ENCODE measurements around the gene NBPF1. TPM values are rescaled to one million over a fixed set of nuclear protein-coding genes. Genes with fewer than 3 reads are reported as not detected.
A peak's percentile ranks its signal among the peaks of the same experiment; 100 is the strongest.
"Not testable (repeated sequence)": the region's sequence is repeated elsewhere in the genome, so short reads cannot be mapped to it uniquely, and the experiment has no call there.

Gene NBPF1
- total RNA-seq, 2 donors from 2014 or later: 39.2 to 42.5 TPM

DNA sequence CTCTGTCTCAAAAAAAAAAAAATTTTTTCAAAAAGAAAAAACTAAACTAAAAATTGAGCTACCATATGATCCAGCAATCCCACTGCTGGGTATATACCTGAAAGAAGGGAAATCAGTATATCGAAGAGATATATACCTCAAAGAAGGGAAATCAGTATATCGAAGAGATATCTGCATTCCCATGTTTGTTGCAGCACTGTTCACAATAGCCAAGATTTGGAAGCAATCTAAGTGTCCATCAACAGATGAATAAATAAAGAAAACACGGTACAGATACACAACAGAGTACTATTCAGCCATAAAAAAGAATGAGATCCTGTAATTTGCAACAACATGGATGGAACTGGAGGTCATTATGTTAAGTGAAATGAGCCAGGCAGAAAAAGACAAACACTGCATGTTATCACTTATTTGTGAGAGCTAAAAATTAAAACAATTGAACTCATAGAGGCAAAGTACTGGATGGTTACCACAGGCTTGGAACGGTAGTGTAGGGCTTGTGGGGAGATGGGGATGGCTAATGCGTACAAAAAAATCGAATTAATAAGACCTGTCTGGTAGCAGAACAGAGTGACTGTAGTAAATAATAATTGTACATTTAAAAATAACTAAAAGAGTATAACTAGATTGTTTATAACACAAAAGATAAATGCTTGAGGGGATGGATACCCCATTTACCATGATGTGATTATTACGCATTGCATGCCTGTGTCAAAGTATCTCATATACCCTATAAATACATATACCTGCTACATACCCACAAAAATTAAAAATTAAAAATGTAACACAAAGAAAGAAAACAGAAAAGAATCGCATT lies 28.0 kb upstream of the NBPF1 start:
- not testable (repeated sequence) for H3K27me3 ChIP-seq (ENCODE audit: control insufficient read depth, insufficient read depth, low read length, poor library complexity, severe bottlenecking); H3K4me3 Mint-ChIP-seq; H3K27ac Mint-ChIP-seq; H3K36me3 Mint-ChIP-seq (ENCODE audit: low read depth); H3K36me3 ChIP-seq (ENCODE audit: control insufficient read depth, insufficient read depth, low read length); H3K27ac ChIP-seq (ENCODE audit: low read depth, low read length); H3K9ac ChIP-seq (ENCODE audit: extremely low read depth, low read length, poor library complexity, severe bottlenecking); H3K27me3 Mint-ChIP-seq (ENCODE audit: insufficient read depth); H3K9me3 ChIP-seq (ENCODE audit: control insufficient read depth, low read length); H3K4me1 Mint-ChIP-seq; H3K4me3 ChIP-seq (ENCODE audit: low read length); H3K9me3 Mint-ChIP-seq
- WGBS, 2 experiments (ENCODE audit: insufficient coverage in 1 of 2, insufficient read length in 1 of 2): 93% methylated on average over 7 to 8 of the region's 8 CpGs
- DNase-seq: peak; percentile 30
- H3K4me1 ChIP-seq (ENCODE audit: control insufficient read depth, insufficient read depth, low read length): peaks cover 11% of the 10 kb centered on the region

DNA sequence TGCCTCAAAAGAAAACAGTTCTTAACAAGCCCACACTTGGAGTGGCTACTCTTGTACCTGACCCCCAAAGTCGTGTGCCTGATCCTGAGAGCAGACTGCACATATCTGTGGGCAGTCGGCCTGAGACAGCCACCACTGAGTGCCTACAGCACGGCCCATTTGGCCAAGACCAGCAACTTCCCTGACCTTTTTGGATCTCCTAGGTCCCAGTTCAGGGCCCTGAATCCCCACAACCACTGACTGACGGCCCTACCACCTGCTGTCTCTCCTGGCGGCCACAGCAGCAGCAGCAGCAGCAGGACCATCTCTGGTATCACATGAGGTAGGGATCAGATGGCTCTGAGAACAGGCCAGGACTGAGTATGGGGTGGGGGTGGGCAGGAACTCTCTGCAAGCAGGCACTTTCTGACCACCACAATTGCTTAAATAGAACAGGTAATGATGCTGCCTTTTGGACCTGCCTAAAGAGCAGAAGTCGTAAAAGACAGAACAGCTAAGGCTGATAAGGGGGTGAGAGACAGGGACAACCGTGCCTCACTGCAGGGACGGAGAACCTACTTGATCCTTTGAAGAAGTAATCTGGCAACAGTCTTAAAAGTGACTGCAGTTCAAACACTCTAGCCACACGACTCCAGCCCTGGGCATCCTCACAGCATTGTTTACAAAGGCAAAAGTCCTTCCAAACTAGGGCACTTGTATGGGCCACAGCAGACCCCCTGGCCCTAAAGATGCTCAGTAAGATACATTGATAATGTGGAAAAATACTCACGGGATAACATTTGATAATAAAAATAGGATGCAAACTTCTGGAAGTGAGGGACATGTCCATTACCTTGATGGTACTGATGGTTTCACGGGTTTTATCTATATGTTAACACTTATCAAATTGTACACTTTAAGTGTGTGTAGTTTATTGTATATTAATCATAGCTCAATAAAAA lies 26.0 kb upstream of the NBPF1 start:
- peak; percentile 61 for TF ChIP-seq CTCF (conservative IDR thresholded peaks at IDR 0.05)
- H3K4me1 Mint-ChIP-seq; H3K27ac Mint-ChIP-seq; H3K9me3 ChIP-seq (ENCODE audit: control insufficient read depth, low read length); H3K4me3 ChIP-seq (ENCODE audit: low read length); H3K9me3 Mint-ChIP-seq; H3K27me3 ChIP-seq (ENCODE audit: control insufficient read depth, insufficient read depth, low read length, poor library complexity, severe bottlenecking); H3K36me3 ChIP-seq (ENCODE audit: control insufficient read depth, insufficient read depth, low read length); H3K9ac ChIP-seq (ENCODE audit: extremely low read depth, low read length, poor library complexity, severe bottlenecking); H3K36me3 Mint-ChIP-seq (ENCODE audit: low read depth); H3K27me3 Mint-ChIP-seq (ENCODE audit: insufficient read depth); H3K27ac ChIP-seq (ENCODE audit: low read depth, low read length); H3K4me3 Mint-ChIP-seq: not testable (repeated sequence)
- H3K4me1 ChIP-seq (ENCODE audit: control insufficient read depth, insufficient read depth, low read length): peaks cover 11% of the 10 kb centered on the region
- DNase-seq: peak; percentile 88
- 72 to 75% methylated on average over 9 to 11 of the region's 11 CpGs for WGBS, 2 experiments (ENCODE audit: insufficient coverage in 1 of 2, insufficient read length in 1 of 2)

DNA sequence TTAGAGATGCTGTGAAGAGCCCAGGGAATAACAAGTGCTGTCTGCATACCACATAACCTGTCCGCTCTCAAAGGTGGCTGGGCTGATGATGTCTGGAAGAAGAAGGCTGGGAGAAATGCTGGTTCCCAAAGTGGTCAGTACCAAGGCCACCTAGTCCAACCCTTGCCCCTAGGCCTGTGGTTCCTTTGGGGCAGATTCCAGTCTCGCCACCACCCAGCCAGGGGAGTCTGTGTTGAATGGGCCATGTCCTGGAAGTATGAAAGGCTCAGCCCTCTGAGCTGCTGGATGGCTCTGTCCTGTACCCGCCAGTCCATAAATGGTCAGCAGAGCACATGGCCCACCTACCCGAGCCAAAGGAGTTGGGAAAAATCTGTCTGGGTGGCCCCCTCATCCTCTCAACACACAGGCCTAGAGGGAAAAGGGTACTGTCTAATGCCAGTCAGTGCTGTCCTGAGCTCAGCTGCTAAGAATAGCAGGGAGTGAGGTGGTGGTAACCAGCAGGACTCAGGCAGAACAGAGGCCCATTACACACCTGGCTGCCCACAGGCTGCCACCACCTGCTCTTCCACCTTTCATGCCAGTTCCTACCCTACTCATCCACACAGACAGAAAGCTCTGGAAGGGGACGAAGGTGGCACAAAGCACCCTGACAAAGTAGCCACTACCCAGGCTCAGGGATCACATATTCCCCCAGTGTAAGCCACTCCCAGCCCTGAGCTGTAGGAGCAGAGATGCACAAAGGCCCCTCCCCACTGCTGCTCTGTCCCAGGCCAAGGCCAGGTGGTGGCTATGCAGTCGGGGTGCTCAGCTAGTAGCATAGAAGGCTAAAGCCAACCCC lies 24.8 kb upstream of the NBPF1 start:
- H3K9me3 ChIP-seq (ENCODE audit: control insufficient read depth, low read length); H3K27me3 ChIP-seq (ENCODE audit: control insufficient read depth, insufficient read depth, low read length, poor library complexity, severe bottlenecking); H3K4me3 ChIP-seq (ENCODE audit: low read length); H3K27me3 Mint-ChIP-seq (ENCODE audit: insufficient read depth); H3K9ac ChIP-seq (ENCODE audit: extremely low read depth, low read length, poor library complexity, severe bottlenecking); H3K27ac Mint-ChIP-seq; H3K27ac ChIP-seq (ENCODE audit: low read depth, low read length); H3K4me1 Mint-ChIP-seq; H3K4me3 Mint-ChIP-seq; H3K9me3 Mint-ChIP-seq: not testable (repeated sequence)
- Histone ChIP-seq H3K36me3 (ENCODE audit: control insufficient read depth, insufficient read depth, low read length) (peaks cover 11% of the 10 kb centered on the region), H3K4me1 (ENCODE audit: control insufficient read depth, insufficient read depth, low read length) (peaks cover 10% of the 10 kb centered on the region)
- DNase-seq: peak; percentile 54
- H3K36me3 Mint-ChIP-seq (ENCODE audit: low read depth): peaks cover 15% of the 10 kb centered on the region
- WGBS, 2 experiments (ENCODE audit: insufficient coverage in 1 of 2, insufficient read length in 1 of 2): 86 to 88% methylated on average over 4 to 5 of the region's 6 CpGs

- H3K4me1 Mint-ChIP-seq; H3K9ac ChIP-seq (ENCODE audit: extremely low read depth, low read length, poor library complexity, severe bottlenecking); H3K27me3 ChIP-seq (ENCODE audit: control insufficient read depth, insufficient read depth, low read length, poor library complexity, severe bottlenecking); H3K27ac Mint-ChIP-seq; H3K27ac ChIP-seq (ENCODE audit: low read depth, low read length); H3K27me3 Mint-ChIP-seq (ENCODE audit: insufficient read depth); H3K4me3 Mint-ChIP-seq; H3K9me3 Mint-ChIP-seq; H3K4me3 ChIP-seq (ENCODE audit: low read length); H3K9me3 ChIP-seq (ENCODE audit: control insufficient read depth, low read length); H3K4me1 ChIP-seq (ENCODE audit: control insufficient read depth, insufficient read depth, low read length): not testable (repeated sequence)
- H3K36me3 ChIP-seq (ENCODE audit: control insufficient read depth, insufficient read depth, low read length): peaks cover 26% of the 10 kb centered on the region
- peak; percentile 51 for DNase-seq
- 92 to 93% methylated on average over 10 of the region's 10 CpGs for WGBS, 2 experiments (ENCODE audit: insufficient coverage in 1 of 2, insufficient read length in 1 of 2)
- peaks cover 29% of the 10 kb centered on the region for H3K36me3 Mint-ChIP-seq (ENCODE audit: low read depth)
These were observed 23.3 kb upstream of the NBPF1 start for GRCh38 chr1:16636551-16637195.

- H3K9ac ChIP-seq (ENCODE audit: extremely low read depth, low read length, poor library complexity, severe bottlenecking); H3K27ac ChIP-seq (ENCODE audit: low read depth, low read length); H3K4me3 ChIP-seq (ENCODE audit: low read length); H3K27ac Mint-ChIP-seq; H3K4me1 Mint-ChIP-seq; H3K9me3 Mint-ChIP-seq; H3K4me3 Mint-ChIP-seq; H3K27me3 Mint-ChIP-seq (ENCODE audit: insufficient read depth); H3K4me1 ChIP-seq (ENCODE audit: control insufficient read depth, insufficient read depth, low read length); H3K27me3 ChIP-seq (ENCODE audit: control insufficient read depth, insufficient read depth, low read length, poor library complexity, severe bottlenecking); H3K9me3 ChIP-seq (ENCODE audit: control insufficient read depth, low read length): not testable (repeated sequence)
- peak; percentile 53 for DNase-seq
- peaks cover 33% of the 10 kb centered on the region for H3K36me3 ChIP-seq (ENCODE audit: control insufficient read depth, insufficient read depth, low read length)
- WGBS, 2 experiments (ENCODE audit: insufficient coverage in 1 of 2, insufficient read length in 1 of 2): 93 to 95% methylated on average over 4 to 5 of the region's 5 CpGs
- peaks cover 37% of the 10 kb centered on the region for H3K36me3 Mint-ChIP-seq (ENCODE audit: low read depth)
These were observed 22.6 kb upstream of the NBPF1 start for GRCh38 chr1:16635959-16636358.
